IMR-90 (cell line): Measurements from ENCODE around the gene LRP1B. TPM values are rescaled to one million over a fixed set of nuclear protein-coding genes. Genes with fewer than 3 reads are reported as not detected.

Experiments used
- ATAC-seq: fragments of 200-7000 bp; cut with Tn5 transposase; 2 replicates; pipeline ENCODE4 v1.9.1; 2020; ENCODE audit warnings: low read depth, mild to moderate bottlenecking, moderate library complexity
- BruUV-seq: library from RNA; stranded (reverse); fragments of 400-500 nt; replicated peaks from 2 replicates; lab custom pipeline; 2021; lab: Mats Ljungman, UMichigan
- CTCF ChIA-PET: fragments of 300-600 bp; formaldehyde crosslinking; extraction: SDS; loops from one replicate; lab custom pipeline; 2021; ENCODE audit warnings: antibody characterized with exemption; lab: Yijun Ruan, JAX
- POLR2A ChIA-PET: fragments of 300-600 bp; sonication (Branson Sonifier 250); formaldehyde crosslinking; loops from one replicate; lab custom pipeline; 2022; ENCODE audit warnings: antibody characterized with exemption; ENCODE audit not compliant: unreplicated experiment; lab: Charles Lee
- DNase-seq: peaks from one replicate; pipeline ENCODE4 v3.0.0; 2013
- H2AFZ ChIP-seq: replicated peaks from 2 replicates; pipeline ENCODE3; 2013; ENCODE audit warnings: low read length, mild to moderate bottlenecking; ENCODE audit not compliant: poor library complexity
- H2AK5ac ChIP-seq: 2 replicates; pipeline ENCODE4 v1.6.1; 2013; ENCODE audit warnings: low read depth, low read length, inconsistent platforms
- H2AK9ac ChIP-seq: replicated peaks from 2 replicates; pipeline ENCODE3; 2013; ENCODE audit warnings: mild to moderate bottlenecking, low read depth, low read length, moderate library complexity; ENCODE audit not compliant: poor library complexity
- H2BK120ac ChIP-seq: 2 replicates; pipeline ENCODE4 v1.6.1; 2013; ENCODE audit warnings: low read depth, low read length, inconsistent platforms
- H2BK15ac ChIP-seq: 3 replicates; pipeline ENCODE4 v1.6.1; 2013; ENCODE audit warnings: low read depth, low read length, inconsistent platforms
- H2BK20ac ChIP-seq: 2 replicates; pipeline ENCODE4 v1.6.1; 2013; ENCODE audit warnings: low read depth, mild to moderate bottlenecking, inconsistent platforms, low read length, moderate library complexity
- H2BK5ac ChIP-seq: 2 replicates; pipeline ENCODE4 v1.6.1; 2013; ENCODE audit warnings: mild to moderate bottlenecking, low read depth, low read length, inconsistent platforms; ENCODE audit not compliant: poor library complexity, severe bottlenecking
- H3K14ac ChIP-seq: replicated peaks from 2 replicates; pipeline ENCODE4 v1.6.1; 2013; ENCODE audit warnings: low read depth, low read length, inconsistent platforms
- H3K18ac ChIP-seq: 2 replicates; pipeline ENCODE4 v1.6.1; 2013; ENCODE audit warnings: low read depth, low read length, control low read depth
- H3K23ac ChIP-seq: 2 replicates; pipeline ENCODE4 v1.6.1; 2013; ENCODE audit warnings: low read depth, low read length, inconsistent platforms
- H3K27ac ChIP-seq: 2 replicates; pipeline ENCODE4 v1.5.1; 2013; ENCODE audit warnings: mild to moderate bottlenecking, control low read depth, low read length; ENCODE audit not compliant: insufficient read depth
- H3K27me3 ChIP-seq: 2 replicates; pipeline ENCODE4 v1.6.1; 2013; ENCODE audit warnings: low read length; ENCODE audit not compliant: control insufficient read depth, insufficient read depth
- H3K36me3 ChIP-seq: 2 replicates; pipeline ENCODE4 v1.6.1; 2013; ENCODE audit warnings: low read length, mixed read lengths; ENCODE audit not compliant: control insufficient read depth, insufficient read depth
- H3K4ac ChIP-seq: 2 replicates; pipeline ENCODE4 v1.6.1; 2013; ENCODE audit warnings: low read depth, low read length, inconsistent platforms
- H3K4me1 ChIP-seq: 2 replicates; pipeline ENCODE4 v1.6.1; 2013; ENCODE audit warnings: low read length, mixed read lengths; ENCODE audit not compliant: control insufficient read depth, insufficient read depth
- H3K4me2 ChIP-seq: 2 replicates; pipeline ENCODE4 v1.6.1; 2013; ENCODE audit warnings: low read depth, mild to moderate bottlenecking, control low read depth, low read length, moderate library complexity
- H3K4me3 ChIP-seq: 2 replicates; pipeline ENCODE4 v1.5.1; 2013; ENCODE audit warnings: low read depth, mild to moderate bottlenecking, control low read depth, low read length, moderate library complexity; ENCODE audit not compliant: insufficient read depth
- H3K56ac ChIP-seq: 2 replicates; pipeline ENCODE4 v1.6.1; 2013; ENCODE audit warnings: low read length, inconsistent platforms; ENCODE audit not compliant: insufficient read depth; ENCODE audit errors: extremely low read depth
- H3K79me1 ChIP-seq, 2 experiments: 2 replicates each; pipeline ENCODE4 v1.6.1; 2013; ENCODE audit warnings: low read length in 2 of 2, inconsistent platforms in 1 of 2, low read depth in 1 of 2
- H3K9ac ChIP-seq: 2 replicates; pipeline ENCODE4 v1.6.1; 2013; ENCODE audit warnings: low read depth, low read length, control low read depth
- H3K9me1 ChIP-seq: 2 replicates; pipeline ENCODE4 v1.6.1; 2013; ENCODE audit warnings: low read length, inconsistent platforms; ENCODE audit not compliant: insufficient read depth
- H3K9me3 ChIP-seq: 2 replicates; pipeline ENCODE4 v1.6.1; 2013; ENCODE audit warnings: low read length; ENCODE audit not compliant: control insufficient read depth, insufficient read depth
- H4K20me1 ChIP-seq: 2 replicates; pipeline ENCODE4 v1.6.1; 2013; ENCODE audit warnings: low read length, inconsistent platforms; ENCODE audit not compliant: insufficient read depth
- H4K5ac ChIP-seq: 2 replicates; pipeline ENCODE4 v1.6.1; 2013; ENCODE audit warnings: mild to moderate bottlenecking, low read depth, low read length, control low read depth
- H4K8ac ChIP-seq, 2 experiments: 2 replicates each; pipeline ENCODE4 v1.6.1; 2013; ENCODE audit warnings: low read depth in 2 of 2, low read length in 2 of 2, control low read depth in 1 of 2, inconsistent platforms in 1 of 2
- H4K91ac ChIP-seq: 2 replicates; pipeline ENCODE4 v1.6.1; 2013; ENCODE audit warnings: low read depth, low read length, inconsistent platforms; ENCODE audit not compliant: insufficient read depth
- BHLHE40 ChIP-seq: fragments of 150-350 bp; IDR thresholded peaks from 2 replicates; pipeline ENCODE4 v1.6.1; 2016; ENCODE audit warnings: mild to moderate bottlenecking, low read depth, low read length
- ELK1 ChIP-seq: fragments of 150-350 bp; IDR thresholded peaks from 2 replicates; pipeline ENCODE4 v1.6.1; 2016; ENCODE audit warnings: low read depth, mild to moderate bottlenecking, low read length, moderate library complexity, borderline replicate concordance
- MAFK ChIP-seq: IDR thresholded peaks from 2 replicates; pipeline ENCODE4 v1.6.1; 2012; ENCODE audit warnings: low read depth, low read length, improper control_type of control experiment
- NFE2L2 ChIP-seq: fragments of 150-350 bp; IDR thresholded peaks from 2 replicates; pipeline ENCODE4 v1.6.1; 2016; ENCODE audit warnings: low read depth, mild to moderate bottlenecking, low read length
- POLR2A ChIP-seq: IDR thresholded peaks from 2 replicates; pipeline ENCODE4 v1.6.1; 2012; ENCODE audit warnings: mild to moderate bottlenecking, low read depth, low read length
- RCOR1 ChIP-seq: IDR thresholded peaks from 2 replicates; pipeline ENCODE4 v1.6.1; 2012; ENCODE audit warnings: mild to moderate bottlenecking, low read length, improper control_type of control experiment; ENCODE audit not compliant: insufficient replicate concordance
- RFX5 ChIP-seq: IDR thresholded peaks from 2 replicates; pipeline ENCODE4 v1.8.0; 2012; ENCODE audit warnings: low read depth, mild to moderate bottlenecking, low read length, moderate library complexity
- WGBS, 2 experiments: methylation state at CpG; one replicate each; pipeline versions ENCODE4 v1.1.5 to v1.1.7; 2013; ENCODE audit warnings: missing lambda C conversion rate in 2 of 2; ENCODE audit not compliant: insufficient read length in 1 of 2; ENCODE audit errors: extremely low coverage in 2 of 2; 5-methylcytosine and 5-hydroxymethylcytosine counted together
- dilution Hi-C: fragments of 300-500 bp; cut with HindIII; formaldehyde crosslinking; loops from one replicate; pipeline ENCODE4 v1.14.3; 2018; ENCODE audit warnings: low sequenced_read_pairs; ENCODE audit not compliant: unreplicated experiment
- in situ Hi-C: fragments of 300-500 bp; cut with MboI; formaldehyde crosslinking; loops from 3 replicates; pipeline ENCODE4 v1.14.3; 2019; ENCODE audit warnings: low sequenced_read_pairs, inconsistent platforms, mixed read lengths
- intact Hi-C: fragments of 100-400 bp; cut with micrococcal nuclease; formaldehyde crosslinking; loops from 2 replicates; pipeline ENCODE4 v1.10.0; 2022
- polyA plus RNA-seq, 3 experiments: library from polyadenylated mRNA; depleted of rRNA; stranded (reverse); fragments of >200 nt; gene quantifications; 2 replicates each; pipeline ENCODE4 v1.2.3, GENCODE V29; 2012; ENCODE audit warnings: low replicate concordance in 1 of 3
- total RNA-seq: library from RNA; depleted of rRNA; stranded (reverse); fragments of >200 nt; gene quantifications from 2 replicates; pipeline ENCODE4 v1.2.3, GENCODE V29; 2012

LRP1B gene
- total and polyA plus RNA-seq, 2 of the 4 experiments (the other 2 are of a cell fraction): under 0.01 to 0.02 TPM

- Histone ChIP-seq H3K4me1 (no peaks in the 10 kb centered on the region), H2BK20ac (no peak overlapping the region), H2AK5ac (no peak overlapping the region), H3K9me3 (no peaks in the 10 kb centered on the region), H2AFZ (no peak overlapping the region), H2AK9ac (no peak overlapping the region), H3K14ac (no peak overlapping the region), H3K9ac (no peak overlapping the region), H3K27me3 (no peaks in the 10 kb centered on the region), H2BK5ac (no peak overlapping the region), H2BK15ac (no peak overlapping the region), H3K9me1 (no peaks in the 10 kb centered on the region), H4K91ac (no peak overlapping the region), H3K36me3 (no peaks in the 10 kb centered on the region), H3K18ac (no peak overlapping the region), H3K4me3 (no peak overlapping the region), H4K5ac (no peak overlapping the region), H4K8ac (no peak overlapping the region), H3K4me2 (no peak overlapping the region), H3K4ac (no peak overlapping the region), H3K23ac (no peak overlapping the region), H3K79me1 (no peaks in the 10 kb centered on the region), H3K56ac (no peak overlapping the region), H3K27ac (no peak overlapping the region), H2BK120ac (0 out of 2 replicates have a peak overlapping the region, but pooled peaks have one; percentile 1), H4K20me1 (no peaks in the 10 kb centered on the region)
- DNase-seq (no peak), ATAC-seq (no peak)
- ChIA-PET CTCF (no interaction called here), POLR2A (no interaction called here)
- dilution Hi-C loops (no loop called here), intact Hi-C loops (no loop called here), in situ Hi-C loops (no loop called here)
- WGBS, 2 experiments: 60% methylated on average over 1 of the region's 5 CpGs; no CpG with 5 or more reads in 1 of the 2 experiments
- BruUV-seq: no TSS peak
- TF ChIP-seq BHLHE40: no peak
- no peak for TF ChIP-seq RFX5
- TF ChIP-seq MAFK: no peak
- TF ChIP-seq NFE2L2: no peak
- no peak for TF ChIP-seq ELK1
- no peak for TF ChIP-seq POLR2A
- TF ChIP-seq RCOR1: no peak
Measured at GRCh38 chr2:140929849-140930248, 1201.0 kb downstream of the LRP1B start.
